CD4-positive, alpha-beta T cell treated with Interleukin-15 for 4 hours (primary cell): ENCODE results near the gene NSD2.
A peak's percentile ranks its signal among the peaks of the same experiment; 100 is the strongest.
"Not testable (repeated sequence)": the region's sequence is repeated elsewhere in the genome, so short reads cannot be mapped to it uniquely, and the experiment has no call there.

Source experiments
- DNase-seq: peaks from one replicate; pipeline ENCODE4 v3.0.0-alpha.2; 2020; ENCODE audit warnings: low spot score

NSD2 gene

DNA sequence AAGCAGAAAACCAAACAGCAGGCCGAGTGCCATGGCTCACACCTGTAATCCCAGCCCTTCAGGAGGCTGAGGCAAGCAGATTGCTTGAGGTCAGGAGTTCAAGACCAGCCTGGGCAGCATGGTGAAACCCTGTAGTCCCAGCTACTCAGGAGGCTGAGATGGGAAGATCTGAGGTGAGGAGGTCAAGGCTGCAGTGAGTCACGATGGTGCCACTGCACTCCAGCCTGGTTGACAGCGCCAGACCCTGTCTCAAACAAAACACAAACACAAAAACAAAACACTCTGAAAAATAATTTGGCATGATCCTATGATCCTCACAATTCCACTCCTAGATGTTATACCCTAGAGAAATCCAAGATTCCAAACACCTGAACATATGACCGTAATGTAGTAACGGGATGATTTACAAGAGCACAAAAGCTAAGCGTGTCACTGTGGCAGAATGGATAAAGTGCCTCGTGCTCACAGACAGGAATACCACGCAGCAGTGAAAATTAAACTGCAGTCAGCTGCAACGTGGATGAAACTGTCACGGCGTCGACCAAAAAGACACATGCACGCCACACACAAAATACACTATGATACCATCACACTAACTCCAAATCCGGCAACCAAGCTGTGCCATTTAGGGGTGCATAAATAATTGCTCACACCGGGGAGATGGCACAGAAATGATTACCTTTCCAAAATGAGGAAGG lies 135.9 kb downstream of the NSD2 start:
- DNase-seq: no peak

DNA sequence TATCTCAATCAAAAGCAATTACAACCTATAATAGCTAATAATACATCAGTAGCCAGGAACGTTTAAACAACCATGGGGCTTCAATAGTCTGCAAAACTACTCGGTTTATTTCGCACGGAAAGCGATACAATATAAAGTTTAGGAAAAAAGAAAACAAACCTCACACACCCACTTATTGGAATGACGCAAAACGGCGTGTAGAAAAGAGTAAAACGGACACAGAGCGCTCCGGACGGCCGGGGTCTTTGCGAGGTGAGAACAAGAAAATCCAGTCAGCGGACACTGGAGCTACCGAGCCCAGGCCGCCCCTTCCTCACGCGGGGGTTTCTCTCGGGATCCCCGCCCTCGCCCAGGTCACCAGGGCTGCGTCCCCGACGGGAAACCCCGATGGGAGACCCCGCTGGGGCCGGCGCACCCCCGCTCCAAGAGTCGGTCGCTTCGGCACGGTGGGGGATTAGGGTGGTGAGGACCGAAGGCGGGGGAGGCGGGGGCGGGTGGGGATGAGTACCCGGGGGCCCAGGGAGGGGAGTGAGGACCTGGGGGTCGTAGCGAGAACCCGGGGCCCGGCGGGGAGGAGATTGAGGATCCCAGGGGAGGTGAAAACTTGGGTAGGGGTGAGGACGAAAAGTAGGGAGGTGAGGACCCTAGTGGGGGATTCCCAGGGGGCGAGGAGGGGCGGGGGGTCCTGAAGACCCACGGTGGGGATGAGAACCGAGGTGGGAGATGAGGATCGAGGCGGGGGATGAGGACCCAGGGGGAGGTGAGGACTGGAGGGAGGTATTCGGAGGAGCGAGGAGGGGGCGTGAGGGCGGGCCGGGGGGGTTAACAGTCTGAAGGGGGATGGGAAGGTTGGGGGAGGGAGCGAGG lies 136.8 kb downstream of the NSD2 start:
- no peak for DNase-seq

DNA sequence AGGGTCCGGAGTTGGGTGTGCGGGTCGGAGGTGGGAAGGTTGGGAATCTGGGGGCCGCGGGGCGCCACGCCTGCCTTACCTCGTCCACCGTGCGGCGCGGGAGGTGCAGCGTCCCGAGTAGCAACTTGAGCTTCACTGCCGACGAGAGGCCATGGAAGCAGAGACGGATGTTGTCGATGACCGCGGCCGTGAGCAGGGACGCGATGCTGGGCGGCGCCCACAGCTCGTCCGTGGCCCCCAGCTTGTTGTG lies 137.4 kb downstream of the NSD2 start:
- no peak for DNase-seq

DNA sequence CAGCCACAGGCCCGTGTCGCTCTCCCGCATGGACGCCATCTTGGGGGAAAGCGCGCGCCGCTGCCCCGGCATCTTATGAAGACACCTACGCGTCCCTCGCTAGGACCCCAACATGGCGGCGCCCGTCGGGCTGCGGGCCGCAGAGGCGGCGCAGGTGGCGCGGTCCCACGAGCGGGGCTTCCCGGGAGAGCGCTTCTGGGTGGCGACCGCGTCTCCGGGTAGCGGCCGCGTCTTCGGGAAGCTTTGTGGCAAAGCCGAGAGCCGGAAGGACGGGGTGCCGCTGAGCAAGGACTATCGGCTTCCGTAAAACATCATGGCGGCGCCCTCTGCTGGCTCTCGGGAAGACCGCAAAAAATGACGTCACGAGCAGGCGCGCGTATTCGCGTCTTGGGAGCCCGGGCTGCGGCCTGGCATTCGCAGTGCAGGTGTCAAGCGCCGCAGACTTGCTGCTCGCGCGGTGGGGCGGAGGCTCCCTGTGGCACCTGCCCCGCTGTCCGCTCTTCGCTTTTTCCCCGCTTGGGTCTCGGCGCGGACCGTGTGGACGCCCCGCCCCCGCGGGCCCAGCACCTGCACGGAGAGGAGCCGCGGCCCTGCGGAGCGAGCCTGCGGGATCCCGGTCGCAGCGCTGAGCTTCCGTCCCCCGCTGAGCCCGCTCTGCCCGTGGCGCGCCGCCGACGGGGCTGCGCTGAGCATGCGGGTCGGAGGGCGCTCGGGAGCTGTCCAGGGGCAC lies 137.9 kb downstream of the NSD2 start, which contains the start of gene NELFA:
Gene NELFA (minus strand): TSS at position 54 of the 730 bp plus-strand sequence. CDS start 15 bp downstream, at position 39.
- DNase-seq: peak; percentile 95

- DNase-seq: peak; percentile 48
These were observed 138.5 kb downstream of the NSD2 start for GRCh38 chr4:2009651-2010233.

DNA sequence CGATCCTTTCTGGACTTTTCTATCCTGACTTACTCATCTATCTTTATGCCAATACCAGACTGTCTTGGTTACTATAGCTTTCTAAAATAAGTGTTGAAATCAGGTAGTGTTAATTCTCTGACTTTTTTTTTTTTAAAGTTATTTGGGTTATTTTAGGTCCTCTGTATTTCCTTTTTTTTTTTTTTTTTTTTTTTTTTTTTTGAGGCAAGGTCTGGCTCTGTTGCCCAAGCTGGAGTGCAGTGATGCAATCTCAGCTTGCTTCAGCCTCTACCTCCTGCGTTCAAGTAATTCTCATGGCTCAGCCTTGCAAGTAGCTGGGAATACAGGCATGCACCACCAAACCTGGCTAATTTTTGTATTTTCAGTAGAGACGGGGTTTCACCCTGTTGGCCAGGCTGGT lies 140.4 kb downstream of the NSD2 start:
- no peak for DNase-seq

- no peak for DNase-seq
These were observed 143.8 kb downstream of the NSD2 start for GRCh38 chr4:2015008-2015407.

DNA sequence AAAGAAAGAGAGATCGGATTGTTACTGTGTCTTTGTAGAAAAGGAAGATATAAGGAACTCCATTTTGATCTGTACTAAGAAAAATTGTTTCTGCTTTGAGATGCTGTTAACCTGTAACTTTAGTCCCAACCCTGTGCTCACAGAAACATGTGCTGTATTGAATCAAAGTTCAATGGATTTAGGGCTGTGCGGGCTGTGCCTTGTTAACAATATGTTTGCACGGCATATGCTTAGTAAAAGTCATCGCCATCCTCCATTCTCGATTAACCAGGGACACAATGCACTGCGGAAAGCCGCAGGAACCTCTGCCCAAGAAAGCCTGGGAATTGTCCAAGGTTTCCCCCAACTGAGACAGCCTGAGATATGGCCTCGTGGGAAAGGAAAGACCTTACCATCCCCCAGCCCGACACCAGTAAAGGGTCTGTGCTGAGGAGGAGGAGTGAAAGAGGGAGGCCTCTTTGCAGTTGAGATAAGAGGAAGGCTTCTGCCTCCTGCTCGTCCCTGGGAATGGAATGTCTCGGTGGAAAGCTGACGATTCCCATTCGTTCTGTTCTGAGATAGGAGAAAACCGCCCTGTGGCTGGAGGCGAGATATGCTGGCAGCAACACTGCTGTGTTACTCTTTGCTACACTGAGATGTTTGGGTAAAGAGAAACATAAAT lies 150.3 kb downstream of the NSD2 start:
- DNase-seq: not testable (repeated sequence)

- no peak for DNase-seq
These were observed 153.5 kb downstream of the NSD2 start for GRCh38 chr4:2024683-2025082.

DNA sequence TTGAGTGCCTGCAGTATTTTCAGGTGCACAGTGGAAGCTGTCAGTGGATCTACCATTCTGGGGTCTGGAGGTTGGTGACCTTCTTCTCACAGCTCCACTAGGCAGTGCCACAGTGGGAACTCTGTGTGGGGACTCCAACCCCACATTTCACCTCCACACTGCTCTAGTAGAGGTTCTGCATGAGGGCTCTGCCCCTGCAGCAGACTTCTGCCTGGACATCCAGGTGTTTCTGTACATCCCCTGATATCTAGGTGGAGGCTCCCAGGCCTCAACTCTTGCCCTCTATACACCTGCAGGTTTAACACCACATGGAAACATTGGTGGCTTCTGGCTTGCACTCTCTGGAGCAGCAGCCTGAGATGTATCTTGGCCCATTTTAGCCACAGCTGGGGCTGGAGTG lies 154.6 kb downstream of the NSD2 start:
- no peak for DNase-seq

- DNase-seq: not testable (repeated sequence)
These were observed 155.9 kb downstream of the NSD2 start for GRCh38 chr4:2027120-2027519.

GRCh38 chr4:2031161-2031560 lies 160.0 kb downstream of the NSD2 start:
- not testable (repeated sequence) for DNase-seq
